K562 (cell line): ENCODE data around the gene KCNK4. TPM values are rescaled to one million over a fixed set of nuclear protein-coding genes. Genes with fewer than 3 reads are reported as not detected.
"Not testable (repeated sequence)": the region's sequence is repeated elsewhere in the genome, so short reads cannot be mapped to it uniquely, and the experiment has no call there.

Experiments
- ATAC-seq: fragments of 200-7000 bp; cut with Tn5 transposase; 3 replicates; pipeline ENCODE4 v1.9.1; 2020; ENCODE audit warnings: moderate library complexity
- BruUV-seq: library from RNA; stranded (reverse); fragments of 400-500 nt; replicated peaks from 2 replicates; lab custom pipeline; 2021; lab: Mats Ljungman, UMichigan
- CTCF ChIA-PET: fragments of 300-600 bp; formaldehyde crosslinking; extraction: SDS; loops from one replicate; lab custom pipeline; 2021; ENCODE audit warnings: low intra/inter-chr PET ratio; lab: Yijun Ruan, JAX
- POLR2A ChIA-PET: fragments of 300-600, 350-650 bp; sonication (Branson Sonifier 250); formaldehyde crosslinking; extraction: SDS; loops from one replicate; lab custom pipeline; 2021; ENCODE audit warnings: antibody characterized with exemption, inconsistent platforms; lab: Yijun Ruan, JAX
- DNase-seq, 4 experiments: peaks; one replicate each; pipeline versions ENCODE4 v3.0.0 to v3.0.0-alpha.2; 2011 to 2018; ENCODE audit warnings: low spot score in 3 of 4, mixed read lengths in 3 of 4; ENCODE audit errors: extremely low read depth in 1 of 4
- FAIRE-seq: peaks from 2 replicates; lab custom pipeline; 2011; peaks lifted over from hg19 to GRCh38; lab: Jason Lieb, UNC
- H2AFZ ChIP-seq: 2 replicates; pipeline ENCODE4 v1.6.0; 2011; ENCODE audit warnings: low read depth, low read length, control low read depth, inconsistent platforms
- H3K27ac ChIP-seq: fragments of 200-600 bp; 3 replicates; pipeline ENCODE4 v1.8.0; 2011; ENCODE audit warnings: low read depth, mild to moderate bottlenecking, control low read depth, inconsistent platforms, low read length, moderate library complexity, mixed read lengths; ENCODE audit errors: extremely low read depth
- H3K27me3 ChIP-seq, 2 experiments: fragments of 300-600 bp in 1 of 2; 2 replicates in 1 of 2; 3 replicates in 1 of 2; pipeline versions ENCODE4 v1.6.0 to v1.8.0; 2011; ENCODE audit warnings: inconsistent platforms in 2 of 2, low read length in 2 of 2, mild to moderate bottlenecking in 1 of 2, mixed read lengths in 1 of 2, moderate library complexity in 1 of 2; ENCODE audit not compliant: control insufficient read depth in 2 of 2, insufficient read depth in 2 of 2
- H3K36me3 ChIP-seq: fragments of 300-600 bp; 3 replicates; pipeline ENCODE4 v1.8.0; 2011; ENCODE audit warnings: mild to moderate bottlenecking, low read length, inconsistent platforms; ENCODE audit not compliant: control insufficient read depth, insufficient read depth
- H3K4me1 ChIP-seq, 2 experiments: fragments of 200-600 bp in 1 of 2; replicated peaks in 1 of 2; 2 replicates in 1 of 2; 3 replicates in 1 of 2; pipeline versions ENCODE4 v1.5.1 to v1.8.0; 2011; ENCODE audit warnings: inconsistent platforms in 2 of 2, low read length in 2 of 2, mild to moderate bottlenecking in 1 of 2, mixed read lengths in 1 of 2, moderate library complexity in 1 of 2; ENCODE audit not compliant: control insufficient read depth in 2 of 2, insufficient read depth in 2 of 2
- H3K4me2 ChIP-seq: 2 replicates; pipeline ENCODE4 v1.6.1; 2011; ENCODE audit warnings: low read length, control low read depth, inconsistent platforms, mixed read lengths; ENCODE audit not compliant: insufficient read depth
- H3K4me3 ChIP-seq: fragments of 200-600 bp; sonication (generic), shearing (Covaris generic); 2 replicates; pipeline ENCODE4 v1.5.1; 2016; ENCODE audit warnings: control low read depth, inconsistent platforms
- H3K79me2 ChIP-seq: fragments of 200-600 bp; 3 replicates; pipeline ENCODE4 v1.8.0; 2011; ENCODE audit warnings: low read length, inconsistent platforms; ENCODE audit not compliant: control insufficient read depth, insufficient read depth
- H3K9ac ChIP-seq, 2 experiments: 2 replicates each; pipeline versions ENCODE4 v1.6.0 to v1.6.1; 2011; ENCODE audit warnings: low read depth in 2 of 2, low read length in 2 of 2, control low read depth in 1 of 2, inconsistent platforms in 1 of 2, mild to moderate bottlenecking in 1 of 2, mixed read lengths in 1 of 2; ENCODE audit not compliant: insufficient read depth in 1 of 2
- H3K9me1 ChIP-seq: one replicate; pipeline ENCODE4 v1.6.0; 2011; ENCODE audit warnings: inconsistent platforms, mild to moderate bottlenecking, low read length, moderate library complexity; ENCODE audit not compliant: control insufficient read depth, insufficient read depth
- H3K9me3 ChIP-seq: replicated peaks from 2 replicates; pipeline ENCODE4 v1.5.1; 2011; ENCODE audit warnings: low read depth, low read length, inconsistent platforms; ENCODE audit not compliant: control insufficient read depth, insufficient read depth
- H4K20me1 ChIP-seq: replicated peaks from 2 replicates; pipeline ENCODE4 v1.6.1; 2011; ENCODE audit warnings: low read length, inconsistent platforms, mixed read lengths; ENCODE audit not compliant: control insufficient read depth, insufficient read depth
- ATF3 ChIP-seq, 2 experiments: fragments of 450-650 bp in 1 of 2; sonication (generic) in 1 of 2; formaldehyde crosslinking in 1 of 2; IDR thresholded peaks in 1 of 2; conservative IDR thresholded peaks in 1 of 2; 2 replicates each; pipeline versions ENCODE4 v1.6.1 to v1.8.1; 2016 to 2023; ENCODE audit warnings: mild to moderate bottlenecking in 2 of 2, moderate library complexity in 2 of 2, inconsistent platforms in 1 of 2, missing genetic modification reagents in 1 of 2
- DMBX1 ChIP-seq: fragments of 250-450 bp; sonication (Bioruptor Pico); IDR thresholded peaks from 2 replicates; pipeline ENCODE4 v1.8.0; 2022; ENCODE audit warnings: inconsistent platforms, mild to moderate bottlenecking, moderate library complexity, borderline replicate concordance
- FOXP1 ChIP-seq: sonication (generic); formaldehyde crosslinking; IDR thresholded peaks from 2 replicates; pipeline ENCODE4 v1.8.0; 2022; ENCODE audit warnings: mild to moderate bottlenecking, missing genetic modification reagents
- GATAD2A ChIP-seq: fragments of 450-650 bp; IDR thresholded peaks from 2 replicates; pipeline ENCODE4 v1.6.1; 2017
- HINFP ChIP-seq: fragments of 450-650 bp; conservative IDR thresholded peaks from 2 replicates; pipeline ENCODE4 v1.6.1; 2016; ENCODE audit warnings: missing genetic modification characterization, low read depth, mild to moderate bottlenecking, control low read depth, missing compliant biosample characterization
- HIVEP1 ChIP-seq: fragments of 250-450 bp; sonication (Bioruptor Pico); IDR thresholded peaks from 2 replicates; pipeline ENCODE4 v1.4.0; 2020; ENCODE audit warnings: mild to moderate bottlenecking
- KLF1 ChIP-seq: fragments of 450-650 bp; IDR thresholded peaks from 2 replicates; pipeline ENCODE4 v1.6.1; 2016; ENCODE audit warnings: missing genetic modification characterization, missing compliant biosample characterization
- PRPF4 ChIP-seq: fragments of 200-400 bp; formaldehyde crosslinking; IDR thresholded peaks from one replicate; pipeline ENCODE4 v1.6.1; 2017; ENCODE audit warnings: low read length, low read depth, mild to moderate bottlenecking; ENCODE audit not compliant: insufficient read depth, poor library complexity, severe bottlenecking
- STAG1 ChIP-seq: sonication (generic); formaldehyde crosslinking; IDR thresholded peaks from 2 replicates; pipeline ENCODE4 v1.5.0; 2020; ENCODE audit warnings: missing genetic modification reagents, borderline replicate concordance
- TARDBP ChIP-seq: fragments of 450-650 bp; IDR thresholded peaks from 2 replicates; pipeline ENCODE4 v1.6.1; 2016
- TBP ChIP-seq: optimal IDR thresholded peaks from 2 replicates; pipeline ENCODE3; 2011; ENCODE audit warnings: low read depth, low read length, improper control_type of control experiment
- TCF7 ChIP-seq: sonication (generic); IDR thresholded peaks from 2 replicates; pipeline ENCODE4 v1.6.1; 2016; ENCODE audit warnings: antibody characterized with exemption, borderline replicate concordance
- TEAD1 ChIP-seq, 2 experiments: fragments of 450-650 bp in 1 of 2; sonication (generic) in 1 of 2; formaldehyde crosslinking; IDR thresholded peaks; 2 replicates each; pipeline versions ENCODE4 v1.4.0 to v1.8.0; 2020 to 2022; ENCODE audit warnings: mild to moderate bottlenecking in 2 of 2, missing genetic modification reagents in 1 of 2
- ZBTB1 ChIP-seq: sonication (generic); formaldehyde crosslinking; IDR thresholded peaks from 2 replicates; pipeline ENCODE4 v1.8.1; 2023; ENCODE audit warnings: missing genetic modification reagents, low read depth, mild to moderate bottlenecking, borderline replicate concordance
- WGBS: fragments of 100-300 bp; shearing (Covaris generic); methylation state at CpG from one replicate; pipeline ENCODE4 v1.1.6; 2016; ENCODE audit warnings: low coverage, mixed read lengths; ENCODE audit not compliant: insufficient coverage; ENCODE audit errors: missing lambda C conversion rate; 5-methylcytosine and 5-hydroxymethylcytosine counted together
- in situ Hi-C: fragments of 300-500 bp; cut with MboI; formaldehyde crosslinking; loops from 4 replicates; pipeline ENCODE4 v1.15.0; 2018; ENCODE audit warnings: inconsistent platforms, mixed read lengths
- intact Hi-C: fragments of 100-400 bp; cut with micrococcal nuclease; formaldehyde crosslinking; loops from 2 replicates; pipeline ENCODE4 v1.14.2; 2022
- polyA plus RNA-seq, 8 experiments: library from polyadenylated mRNA; depleted of rRNA in 4 of 8; stranded (reverse) in 5 of 8; unstranded in 3 of 8; fragments of >200 nt; fragmentation: Nextera tagmentation in 2 of 8; fragmentation: Illumina TruSeq in 1 of 8; extraction: Ambion mirVana in 2 of 8; extraction: Trizol in 1 of 8; gene quantifications; 2 replicates each; pipeline versions ENCODE4 v1.2.1 to v1.2.3, GENCODE V29; 2011 to 2014; ENCODE audit warnings: inconsistent platforms in 1 of 8, missing spikeins in 1 of 8
- total RNA-seq, 7 experiments: library from RNA; depleted of rRNA in 6 of 7; stranded (reverse); fragments of >200 nt in 6 of 7; fragmentation: Illumina TruSeq in 2 of 7; extraction: Trizol in 2 of 7; gene quantifications; 2 replicates each; pipeline versions ENCODE4 v1.2.1 to v1.2.3, GENCODE V29; 2011 to 2021; ENCODE audit warnings: low replicate concordance in 1 of 7

Gene KCNK4
- total and polyA plus RNA-seq, 9 of the 15 experiments (the other 6 are each of a cell fraction or from before 2014, with no cell fraction given), result not detected

DNA sequence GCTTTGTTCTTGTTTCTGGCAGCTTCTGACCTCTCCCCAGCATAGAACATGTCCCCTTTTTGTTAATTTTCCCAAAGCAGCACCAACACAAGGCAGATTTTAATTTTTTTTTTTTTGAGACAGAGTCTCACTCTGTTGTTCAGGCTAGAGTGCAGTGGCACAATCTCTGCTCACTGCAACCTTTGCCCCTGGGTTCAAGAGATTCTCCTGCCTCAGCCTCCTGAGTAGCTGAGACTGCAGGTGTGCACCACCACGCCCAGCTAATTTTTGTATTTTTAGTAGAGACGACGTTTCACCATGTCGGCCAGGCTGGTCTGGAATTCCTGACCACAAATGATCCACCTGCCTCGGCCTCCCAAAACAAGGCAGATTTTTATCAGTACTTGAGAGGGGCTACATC lies 16.7 kb downstream of the KCNK4 start:
- H2AFZ ChIP-seq, H3K9me1 ChIP-seq, H3K4me3 ChIP-seq, FAIRE-seq, H3K9me3 ChIP-seq, POLR2A ChIA-PET, in situ Hi-C loops, H3K27me3 ChIP-seq, H3K27ac ChIP-seq, ATAC-seq, CTCF ChIA-PET, DNase-seq, BruUV-seq, H4K20me1 ChIP-seq: not testable (repeated sequence)
- Histone ChIP-seq H3K4me2 (peak overlapping the region; percentile 100; the same call in 1 of the 2 replicates), H3K9ac (peak overlapping the region in 1 of 2 experiments; percentile 98; a peak in 1 of 4 replicates), H3K79me2 (peaks cover 56% of the 10 kb centered on the region), H3K4me1 (peaks cover 29 to 45% of the 10 kb centered on the region in 2 experiments), H3K36me3 (peaks cover 38% of the 10 kb centered on the region)
- intact Hi-C loops, result loop anchor here (10.0 kb wide), 2 partner anchors 63 to 473 kb away; partner anchors contain the start of genes FKBP2, MARK2 and PPP1R14B
- WGBS, result 70% methylated on average over 5 of the region's 5 CpGs

- H2AFZ ChIP-seq, result no peak overlapping the region
- POLR2A ChIA-PET, result interaction anchor here (0.5 kb wide), 1 partner anchor 118 kb away, joined by 5 read pairs; no protein-coding TSS in a partner anchor
- ATAC-seq (no peak), DNase-seq (no peak), FAIRE-seq (no peak)
- H3K79me2 ChIP-seq, result peaks cover 46% of the 10 kb centered on the region
- no peak overlapping the region for H3K4me2 ChIP-seq
- no peaks in the 10 kb centered on the region; the same call in 1 of the 2 replicates for H4K20me1 ChIP-seq
- no peak overlapping the region for H3K4me3 ChIP-seq
- H3K9ac ChIP-seq, result peak overlapping the region in 1 of 2 experiments; percentile 32; a peak in 2 of 4 replicates
- 88% methylated on average over 10 of the region's 10 CpGs for WGBS
- no peak overlapping the region; the same call in 2 of the 3 replicates for H3K27ac ChIP-seq
- peaks cover 65% of the 10 kb centered on the region for H3K36me3 ChIP-seq
- intact Hi-C loops, result no loop called here
- peaks cover 0 to 49% of the 10 kb centered on the region in 2 experiments; a peak in 3 of 5 replicates for H3K4me1 ChIP-seq
- no peaks in the 10 kb centered on the region for H3K9me1 ChIP-seq
- CTCF ChIA-PET, result no interaction called here
- H3K9me3 ChIP-seq, result no peaks in the 10 kb centered on the region
- BruUV-seq, result no TSS peak
- H3K27me3 ChIP-seq, result no peaks in the 10 kb centered on the region
- in situ Hi-C loops, result no loop called here
- no peak for TF ChIP-seq PRPF4
- no peak for TF ChIP-seq TARDBP
- TF ChIP-seq GATAD2A, result no peak
- no peak for TF ChIP-seq FOXP1 (CRISPR knock-in tag)
- no peak for TF ChIP-seq ZBTB1
- no peak for TF ChIP-seq KLF1 (tag)
- no peak for TF ChIP-seq TEAD1 (CRISPR knock-in tag; IDR thresholded peaks at IDR 0.05)
- no peak for TF ChIP-seq HINFP (tag)
- TF ChIP-seq ATF3 (IDR thresholded peaks at IDR 0.05), result no peak
- no peak for TF ChIP-seq ATF3 (CRISPR knock-in tag; conservative IDR thresholded peaks at IDR 0.05)
- TF ChIP-seq DMBX1, result no peak
- TF ChIP-seq TBP, result no peak
- no peak for TF ChIP-seq HIVEP1 (CRISPR knock-in tag)
- no peak for TF ChIP-seq STAG1 (CRISPR knock-in tag)
- TF ChIP-seq TCF7, result no peak
These were observed 21.8 kb downstream of the KCNK4 start for GRCh38 chr11:64312947-64313346.
